Subcutaneous adipose tissue (tissue), 4 donors: ENCODE results near the gene C1orf159. TPM values are rescaled to one million over a fixed set of nuclear protein-coding genes. Genes with fewer than 3 reads are reported as not detected.

Experiments
- CTCF ChIP-seq: fragments of 450-650 bp; IDR thresholded peaks from one replicate; pipeline ENCODE4 v1.5.1; 2016; ENCODE audit warnings: low read depth, mild to moderate bottlenecking, control low read depth, antibody characterized with exemption, moderate library complexity
- total RNA-seq, 4 donors: library from RNA; depleted of rRNA; stranded (reverse); fragments of >200 nt; gene quantifications; one replicate each; pipeline ENCODE4 v1.1.0, GENCODE V29; 2016

The C1orf159 gene
- total RNA-seq, 4 donors from 2014 or later, result 3.7 to 14.7 (median 7.2) TPM

GRCh38 chr1:1037366-1038327, 78.2 kb downstream of the C1orf159 start:
- no peak for TF ChIP-seq CTCF

DNA sequence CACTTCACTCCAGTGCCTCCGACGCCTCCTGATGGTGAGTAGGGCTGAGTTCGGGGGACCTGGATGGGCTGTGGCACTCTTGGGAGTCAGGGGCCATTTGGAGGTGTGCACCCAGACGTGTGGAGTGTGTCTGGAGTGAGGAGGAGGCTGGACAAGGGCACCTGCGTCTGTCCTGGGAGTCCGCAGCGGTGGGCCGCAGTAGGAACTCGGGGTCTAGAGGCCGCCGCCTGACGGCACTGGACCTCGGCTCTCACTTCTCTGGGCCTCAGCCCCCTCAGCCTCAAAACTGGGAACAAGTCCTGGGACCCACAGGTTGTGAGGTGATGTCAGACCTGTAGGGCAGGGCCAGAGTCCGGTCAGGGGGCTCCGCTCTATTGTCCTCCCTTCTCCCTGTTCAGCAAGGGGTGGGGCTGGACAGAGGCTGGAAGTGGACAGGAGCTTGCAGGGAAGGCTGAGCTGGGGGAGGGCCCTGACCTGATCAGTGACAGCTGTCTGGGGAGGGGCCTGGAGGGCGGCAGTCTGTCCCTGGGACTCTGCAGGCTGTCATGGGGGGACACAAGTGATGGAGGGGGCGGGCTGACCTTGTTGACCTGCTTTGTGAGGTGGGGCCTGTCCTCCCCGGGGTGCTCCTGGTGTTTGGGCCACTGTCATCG, 80.5 kb downstream of the C1orf159 start:
- no peak for TF ChIP-seq CTCF

- TF ChIP-seq CTCF, result no peak
Observed at GRCh38 chr1:1034439-1034781, 81.5 kb downstream of the C1orf159 start.

DNA sequence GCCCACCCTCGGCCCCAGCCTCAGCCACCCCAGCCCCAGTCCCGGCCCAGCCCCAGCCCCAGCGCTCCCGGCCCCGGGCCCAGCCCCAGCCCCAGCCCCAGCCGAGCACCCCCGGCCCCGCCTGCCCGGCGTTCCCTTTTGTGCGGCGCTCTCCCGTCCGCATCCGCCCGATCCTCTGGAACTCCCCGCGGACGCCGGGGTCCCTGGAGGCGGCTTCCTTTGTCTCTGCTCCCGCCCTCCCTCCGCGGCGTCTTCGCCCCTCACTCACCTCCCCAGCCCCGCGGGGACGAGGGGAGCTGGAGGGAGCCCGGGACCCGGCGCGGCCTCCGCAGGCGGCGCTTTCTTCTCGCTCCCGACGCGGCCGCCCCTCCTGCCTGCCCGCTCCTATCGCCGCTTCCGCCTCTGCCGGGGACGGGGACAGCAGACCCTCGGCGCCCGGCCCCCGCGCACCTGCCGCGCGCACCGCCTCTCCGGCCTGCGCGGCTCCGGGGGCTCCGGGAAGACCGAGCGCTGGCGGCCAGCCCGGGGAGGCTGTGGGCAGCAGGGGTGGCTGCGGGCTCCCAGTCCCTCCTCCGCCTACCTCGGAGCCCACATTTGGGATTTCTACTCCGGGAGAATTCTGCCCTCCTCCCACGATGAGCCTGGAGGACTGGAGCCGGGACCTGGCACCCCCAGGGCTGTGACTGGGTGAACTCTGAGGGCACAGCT, 82.0 kb downstream of the C1orf159 start:
- TF ChIP-seq CTCF, result no peak

- TF ChIP-seq CTCF, result no peak
Observed at GRCh38 chr1:1033009-1033587, 82.8 kb downstream of the C1orf159 start.

- no peak for TF ChIP-seq CTCF
Observed at GRCh38 chr1:1032424-1032823, 83.5 kb downstream of the C1orf159 start.

Other genes with a start within 250 kb of the C1orf159 start
- not detected for gene SAMD11, start 192.2 kb downstream of the C1orf159 start, total RNA-seq
- gene NOC2L, start 156.8 kb downstream of the C1orf159 start, total RNA-seq, result 10 to 100 TPM; 17.8 to 45.4 (median 23.5) TPM
- 1 to 10 TPM; 4.4 to 10.0 (median 5.0) TPM for gene KLHL17, start 155.5 kb downstream of the C1orf159 start, total RNA-seq
- under 1 TPM in 1 of 4 donors, not detected in 3; 0.33 TPM for gene PLEKHN1, start 149.6 kb downstream of the C1orf159 start, total RNA-seq
- under 1 TPM in 1 of 4 donors, not detected in 3; 0.94 TPM for gene PERM1, start 134.0 kb downstream of the C1orf159 start, total RNA-seq
- 10 to 100 TPM in 1 of 4 donors, 1 to 10 TPM in 3; 6.4 to 12.8 (median 7.2) TPM for gene HES4, start 116.0 kb downstream of the C1orf159 start, total RNA-seq
- gene ISG15, start 102.6 kb downstream of the C1orf159 start, total RNA-seq, result 10 to 100 TPM; 20.0 to 73.3 (median 33.8) TPM
- gene AGRN, start 96.0 kb downstream of the C1orf159 start, total RNA-seq, result 10 to 100 TPM in 2 of 4 donors, 1 to 10 TPM in 2; 3.8 to 13.2 (median 10.5) TPM
- not detected for gene RNF223, start 41.8 kb downstream of the C1orf159 start, total RNA-seq
- gene TTLL10, start 57.8 kb upstream of the C1orf159 start, total RNA-seq, result under 1 TPM in 1 of 4 donors, not detected in 3; 0.19 TPM
- 1 to 10 TPM in 1 of 4 donors, under 1 TPM in 1, not detected in 2; 0.44 to 2.6 TPM for gene TNFRSF18, start 90.5 kb upstream of the C1orf159 start, total RNA-seq
- gene TNFRSF4, start 98.1 kb upstream of the C1orf159 start, total RNA-seq, result 1 to 10 TPM in 2 of 4 donors, under 1 TPM in 1, not detected in 1; 0.68 to 4.7 (median 1.6) TPM
- 100 to 1,000 TPM in 2 of 4 donors, 10 to 100 TPM in 2; 42.6 to 143 (median 87.8) TPM for gene SDF4, start 115.9 kb upstream of the C1orf159 start, total RNA-seq
- 10 to 100 TPM in 1 of 4 donors, 1 to 10 TPM in 3; 7.2 to 13.9 (median 7.8) TPM for gene B3GALT6, start 116.1 kb upstream of the C1orf159 start, total RNA-seq
- gene C1QTNF12, start 130.6 kb upstream of the C1orf159 start, total RNA-seq, result 1 to 10 TPM in 3 of 4 donors, not detected in 1; 1.1 to 2.3 (median 1.4) TPM
- 10 to 100 TPM; 20.1 to 35.4 (median 33.5) TPM for gene UBE2J2, start 157.8 kb upstream of the C1orf159 start, total RNA-seq
- gene SCNN1D, start 164.3 kb upstream of the C1orf159 start, total RNA-seq, result 1 to 10 TPM in 3 of 4 donors, under 1 TPM in 1; 0.82 to 4.1 (median 1.5) TPM
- 10 to 100 TPM; 13.4 to 43.3 (median 18.8) TPM for gene ACAP3, start 191.8 kb upstream of the C1orf159 start, total RNA-seq
- gene PUSL1, start 192.5 kb upstream of the C1orf159 start, total RNA-seq, result 10 to 100 TPM in 3 of 4 donors, 1 to 10 TPM in 1; 7.2 to 12.9 (median 10.9) TPM
- gene INTS11, start 208.6 kb upstream of the C1orf159 start, total RNA-seq, result 100 to 1,000 TPM in 1 of 4 donors, 10 to 100 TPM in 3; 50.5 to 122 (median 60.6) TPM
- 10 to 100 TPM in 1 of 4 donors, 1 to 10 TPM in 3; 4.9 to 33.0 (median 9.4) TPM for gene CPTP, start 208.7 kb upstream of the C1orf159 start, total RNA-seq
- gene TAS1R3, start 215.2 kb upstream of the C1orf159 start, total RNA-seq, result under 1 TPM in 2 of 4 donors, not detected in 2; 0.22 to 0.75 TPM
- gene DVL1, start 233.3 kb upstream of the C1orf159 start, total RNA-seq, result 10 to 100 TPM; 26.2 to 80.3 (median 39.5) TPM
- 100 to 1,000 TPM in 3 of 4 donors, 10 to 100 TPM in 1; 48.8 to 226 (median 163) TPM for gene MXRA8, start 242.5 kb upstream of the C1orf159 start, total RNA-seq